Spleen (tissue), 11 donors: ENCODE measurements around the gene CAMKK1. TPM values are rescaled to one million over a fixed set of nuclear protein-coding genes. Genes with fewer than 3 reads are reported as not detected.
A peak's percentile ranks its signal among the peaks of the same experiment; 100 is the strongest.

Experiments
- DNase-seq: peaks from one replicate; pipeline ENCODE4 v3.0.0-alpha.2; 2020
- H3K27ac ChIP-seq, 8 donors: fragments of 200-600 bp; sonication (generic) in 7 of 8; 1 replicate in 4 of 8; 2 replicates in 4 of 8; pipeline versions ENCODE4 v1.5.0 to v1.8.0; 2016 to 2021; ENCODE audit warnings: inconsistent platforms in 4 of 8, mild to moderate bottlenecking in 4 of 8, moderate library complexity in 1 of 8
- H3K27me3 ChIP-seq, 7 donors: fragments of 200-600 bp; sonication (generic) in 6 of 7; replicated peaks in 1 of 7; 1 replicate in 4 of 7; 2 replicates in 3 of 7; pipeline versions ENCODE4 v1.5.0 to v1.8.0; 2016 to 2021; ENCODE audit warnings: inconsistent platforms in 3 of 7, mild to moderate bottlenecking in 1 of 7
- H3K36me3 ChIP-seq, 6 donors: fragments of 200-600 bp; sonication (generic) in 5 of 6; 1 replicate in 4 of 6; 2 replicates in 2 of 6; pipeline versions ENCODE4 v1.5.0 to v1.8.0; 2016 to 2021; ENCODE audit warnings: inconsistent platforms in 2 of 6
- H3K4me1 ChIP-seq, 6 donors: fragments of 200-600 bp; sonication (generic) in 5 of 6; 1 replicate in 3 of 6; 2 replicates in 3 of 6; pipeline versions ENCODE4 v1.5.0 to v1.8.0; 2016 to 2021; ENCODE audit warnings: inconsistent platforms in 3 of 6
- H3K4me3 ChIP-seq, 8 donors: fragments of 200-600 bp; sonication (generic) in 7 of 8; 1 replicate in 4 of 8; 2 replicates in 4 of 8; pipeline versions ENCODE4 v1.5.0 to v1.8.0; 2016 to 2021; ENCODE audit warnings: inconsistent platforms in 4 of 8, mild to moderate bottlenecking in 4 of 8, moderate library complexity in 2 of 8
- H3K9me3 ChIP-seq, 8 donors: fragments of 200-600 bp; sonication (generic) in 7 of 8; 1 replicate in 4 of 8; 2 replicates in 4 of 8; pipeline versions ENCODE4 v1.5.0 to v1.8.0; 2016 to 2021; ENCODE audit warnings: inconsistent platforms in 4 of 8
- CTCF ChIP-seq, 11 experiments: fragments of 200-600 bp in 7 of 11; fragments of 450-650 bp in 4 of 11; sonication (generic) in 4 of 11; IDR thresholded peaks in 8 of 11; conservative IDR thresholded peaks in 3 of 11; 1 replicate in 7 of 11; 2 replicates in 4 of 11; pipeline versions ENCODE4 v1.4.0 to v1.8.0; 2016 to 2021; ENCODE audit warnings: antibody characterized with exemption in 11 of 11, inconsistent platforms in 4 of 11, mild to moderate bottlenecking in 1 of 11
- POLR2A ChIP-seq, 3 donors: fragments of 450-650 bp; IDR thresholded peaks; one replicate each; pipeline ENCODE4 v1.5.1; 2017; ENCODE audit warnings: antibody characterized with exemption in 3 of 3, mild to moderate bottlenecking in 1 of 3
- POLR2AphosphoS5 ChIP-seq, 3 donors: sonication (generic); formaldehyde crosslinking; IDR thresholded peaks; one replicate each; pipeline ENCODE4 v1.5.1; 2017; ENCODE audit warnings: antibody characterized with exemption in 3 of 3
- WGBS, 5 donors: extraction: QIAGEN DNeasy Blood & Tissue Kit in 3 of 5; methylation state at CpG; one replicate each; pipeline versions ENCODE4 v1.1.5 to v1.1.7; 2013 to 2018; 5-methylcytosine and 5-hydroxymethylcytosine counted together
- intact Hi-C: fragments of 100-400 bp; cut with DNase I; formaldehyde crosslinking; loops from one replicate; pipeline ENCODE4 v1.15.0; 2023; ENCODE audit warnings: low total_unique reads
- polyA plus RNA-seq, 3 donors: library from polyadenylated mRNA; stranded (reverse); fragments of 200-250 nt; gene quantifications; one replicate each; pipeline ENCODE4 v1.2.1, GENCODE V29; 2013
- total RNA-seq, 7 donors: library from RNA; depleted of rRNA in 3 of 7; stranded (reverse); fragments of >200 nt in 3 of 7; fragmentation: NEBNext Ultra II Directional in 4 of 7; extraction: Animal tissue kit (Norgen Biotek cat#: 25700) in 4 of 7; gene quantifications; one replicate each; pipeline versions ENCODE4 v1.1.0 to v1.2.1, GENCODE V29; 2016 to 2021
- donor health status: healthy with polysubstance abuse.
- donor health status: DM: no; HTN: no; CAD: no; lungs with moderate emphysema.
- donor health status: DM: no; HTN: no; CAD: no.
- donor health status: Bipolar disorder and iron deficiency.
- donor health status: healthy.
- donor health status: DM: no; HTN: no; CAD: no.
- donor health status: DM: yes; HTN: yes; CAD: no.

Gene CAMKK1
- total and polyA plus RNA-seq, 10 donors = 5.2 to 13.0 (median 9.0) TPM

- Histone ChIP-seq H3K9me3 (no peaks in the 10 kb centered on the region), H3K4me3 (no peak overlapping the region), H3K27ac (no peak overlapping the region), H3K4me1 (peaks cover 10 to 69% (median 30%) of the 10 kb centered on the region in 6 donors), H3K36me3 (peaks cover 0 to 56% (median 32%) of the 10 kb centered on the region in 6 donors), H3K27me3 (no peaks in the 10 kb centered on the region)
- intact Hi-C loops = no loop called here
- TF ChIP-seq CTCF (IDR thresholded peaks at IDR 0.05 in 8 of 11, conservative IDR thresholded peaks at IDR 0.05 in 3 of 11) = peak in 10 of 11 experiments; percentile 11 to 64 (median 44)
- TF ChIP-seq POLR2A (IDR thresholded peaks at IDR 0.05) = no peak
- peak; percentile 80 for DNase-seq
- 21 to 34% (median 29%) methylated on average over 3 of the region's 3 CpGs for WGBS, 5 donors
These were observed 48.8 kb downstream of the CAMKK1 start for GRCh38 chr17:3843935-3844516.

GRCh38 chr17:3838206-3838605 is 54.6 kb downstream of the CAMKK1 start:
- TF ChIP-seq CTCF (IDR thresholded peaks at IDR 0.05 in 8 of 11, conservative IDR thresholded peaks at IDR 0.05 in 3 of 11) (no peak), POLR2A (IDR thresholded peaks at IDR 0.05) (no peak), POLR2AphosphoS5 (IDR thresholded peaks at IDR 0.05) (no peak)
- Histone ChIP-seq H3K27ac (no peak overlapping the region), H3K4me3 (no peak overlapping the region), H3K27me3 (no peaks in the 10 kb centered on the region), H3K9me3 (no peaks in the 10 kb centered on the region), H3K36me3 (peaks cover 0 to 100% (median 67%) of the 10 kb centered on the region in 6 donors), H3K4me1 (peaks cover 0 to 76% (median 19%) of the 10 kb centered on the region in 6 donors)
- WGBS, 5 donors = 78 to 90% (median 89%) methylated on average over 12 of the region's 12 CpGs
- DNase-seq = no peak
- intact Hi-C loops = no loop called here

- intact Hi-C loops = no loop called here
- WGBS, 5 donors = 74 to 97% (median 90%) methylated on average over 10 of the region's 10 CpGs
- Histone ChIP-seq H3K27me3 (no peaks in the 10 kb centered on the region), H3K4me1 (peaks cover 0 to 59% (median 16%) of the 10 kb centered on the region in 6 donors), H3K4me3 (no peak overlapping the region), H3K36me3 (peaks cover 0 to 90% (median 59%) of the 10 kb centered on the region in 6 donors), H3K9me3 (no peaks in the 10 kb centered on the region), H3K27ac (no peak overlapping the region)
- DNase-seq = no peak
- TF ChIP-seq POLR2A (IDR thresholded peaks at IDR 0.05) (no peak), CTCF (IDR thresholded peaks at IDR 0.05 in 8 of 11, conservative IDR thresholded peaks at IDR 0.05 in 3 of 11) (no peak), POLR2AphosphoS5 (IDR thresholded peaks at IDR 0.05) (no peak)
These were observed 56.3 kb downstream of the CAMKK1 start for GRCh38 chr17:3836551-3836950.

GRCh38 chr17:3835410-3836229 is 57.2 kb downstream of the CAMKK1 start:
- Histone ChIP-seq H3K27me3 (no peaks in the 10 kb centered on the region), H3K9me3 (no peaks in the 10 kb centered on the region), H3K27ac (peak overlapping the region in 3 of 8 donors; percentile 3 to 36 (median 15)), H3K36me3 (peaks cover 0 to 89% (median 55%) of the 10 kb centered on the region in 6 donors), H3K4me3 (no peak overlapping the region), H3K4me1 (peaks cover 0 to 50% (median 16%) of the 10 kb centered on the region in 6 donors)
- TF ChIP-seq POLR2A (IDR thresholded peaks at IDR 0.05) = no peak
- TF ChIP-seq CTCF (IDR thresholded peaks at IDR 0.05 in 8 of 11, conservative IDR thresholded peaks at IDR 0.05 in 3 of 11) = no peak
- TF ChIP-seq POLR2AphosphoS5 (IDR thresholded peaks at IDR 0.05) = no peak
- intact Hi-C loops = no loop called here
- DNase-seq = no peak
- 57 to 79% (median 68%) methylated on average over 14 of the region's 14 CpGs for WGBS, 5 donors
